ENCODE measurements around the gene TALDO1.
"Not testable (repeated sequence)": the region's sequence is repeated elsewhere in the genome, so short reads cannot be mapped to it uniquely, and the experiment has no call there.

Gene TALDO1

GRCh38 chr11:719214-720016 lies 27.8 kb upstream of the TALDO1 start:
- no peak for DNase-seq

GRCh38 chr11:720017-720641 lies 27.1 kb upstream of the TALDO1 start:
- DNase-seq = no peak

GRCh38 chr11:720642-721246 lies 26.5 kb upstream of the TALDO1 start:
- peak; percentile 85 for DNase-seq

- DNase-seq = no peak
These were observed 26.0 kb upstream of the TALDO1 start for GRCh38 chr11:721247-721740.

GRCh38 chr11:721741-722345 lies 25.4 kb upstream of the TALDO1 start:
- peak; percentile 32 for DNase-seq

- DNase-seq = no peak
These were observed 24.9 kb upstream of the TALDO1 start for GRCh38 chr11:722346-722811.

GRCh38 chr11:723120-723883 lies 24.0 kb upstream of the TALDO1 start:
- peak; percentile 56 for DNase-seq

- DNase-seq = no peak
These were observed 23.1 kb upstream of the TALDO1 start for GRCh38 chr11:724049-724777.

- no peak for DNase-seq
These were observed 22.4 kb upstream of the TALDO1 start for GRCh38 chr11:724778-725386.

GRCh38 chr11:725624-726202 lies 21.6 kb upstream of the TALDO1 start:
- no peak for DNase-seq

- DNase-seq = peak; percentile 74
These were observed 20.7 kb upstream of the TALDO1 start for GRCh38 chr11:726278-727220.

- DNase-seq = no peak
These were observed 20.0 kb upstream of the TALDO1 start for GRCh38 chr11:727281-727701.

GRCh38 chr11:727859-728748 lies 19.2 kb upstream of the TALDO1 start:
- DNase-seq = no peak

- no peak for DNase-seq
These were observed 18.3 kb upstream of the TALDO1 start for GRCh38 chr11:728901-729491.

- no peak for DNase-seq
These were observed 17.7 kb upstream of the TALDO1 start for GRCh38 chr11:729492-730074.

- DNase-seq = no peak
These were observed 14.2 kb upstream of the TALDO1 start for GRCh38 chr11:733072-733471.

GRCh38 chr11:734541-734940 lies 12.7 kb upstream of the TALDO1 start:
- not testable (repeated sequence) for DNase-seq

- DNase-seq = no peak
These were observed 9.9 kb upstream of the TALDO1 start for GRCh38 chr11:737366-737765.

All from NCI-H2227 treated with DMSO at 0.1 percent for 48 hours (cell line).